Measurements from ENCODE around the gene RSPH9.
"Not testable (repeated sequence)": the region's sequence is repeated elsewhere in the genome, so short reads cannot be mapped to it uniquely, and the experiment has no call there.

RSPH9 gene

GRCh38 chr6:43629104-43629504 is 15.7 kb upstream of the RSPH9 start, which contains the start of gene GTPBP2:
TSS of gene GTPBP2 (minus strand) at chr6:43629264. CDS start at chr6:43629162, 102 bp downstream.
- DNase-seq (ENCODE audit: low spot score), result peak; percentile 100

GRCh38 chr6:43629505-43630300 is 15.1 kb upstream of the RSPH9 start:
- DNase-seq (ENCODE audit: low spot score), result peak; percentile 94

- DNase-seq (ENCODE audit: low spot score), result no peak
Measured at GRCh38 chr6:43630980-43631619, 13.7 kb upstream of the RSPH9 start.

- DNase-seq (ENCODE audit: low spot score), result not testable (repeated sequence)
Measured at GRCh38 chr6:43633002-43633401, 11.8 kb upstream of the RSPH9 start.

- no peak for DNase-seq (ENCODE audit: low spot score)
Measured at GRCh38 chr6:43634702-43635303, 10.0 kb upstream of the RSPH9 start.

- peak; percentile 87 for DNase-seq (ENCODE audit: low spot score)
Measured at GRCh38 chr6:43635387-43636307, 9.2 kb upstream of the RSPH9 start, which contains the start of gene MAD2L1BP. TSS of gene MAD2L1BP (plus strand) at chr6:43635840. CDS start at chr6:43635876, 36 bp downstream.

GRCh38 chr6:43636308-43636659 is 8.6 kb upstream of the RSPH9 start:
- DNase-seq (ENCODE audit: low spot score), result no peak

GRCh38 chr6:43639984-43640800 is 4.6 kb upstream of the RSPH9 start:
- DNase-seq (ENCODE audit: low spot score), result no peak

DNA sequence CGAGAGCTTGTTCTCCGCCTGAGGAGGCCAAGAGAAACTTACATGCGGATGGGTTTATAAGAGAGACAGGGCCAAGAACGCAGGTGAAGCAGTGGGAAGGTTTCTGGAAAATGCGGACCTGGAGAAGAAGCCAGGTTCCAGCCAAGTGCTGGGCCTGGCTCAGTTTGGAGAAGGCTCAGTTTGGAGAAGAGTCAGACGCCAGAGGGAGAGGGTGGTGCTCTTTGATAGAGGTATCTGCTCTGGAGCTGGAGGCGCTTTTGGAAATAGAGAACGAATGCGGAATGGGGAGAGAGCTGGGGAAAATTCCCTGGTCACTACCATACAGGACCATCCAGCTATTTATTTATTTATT is 753 bp downstream of the RSPH9 start:
- no peak for DNase-seq (ENCODE audit: low spot score)

DNA sequence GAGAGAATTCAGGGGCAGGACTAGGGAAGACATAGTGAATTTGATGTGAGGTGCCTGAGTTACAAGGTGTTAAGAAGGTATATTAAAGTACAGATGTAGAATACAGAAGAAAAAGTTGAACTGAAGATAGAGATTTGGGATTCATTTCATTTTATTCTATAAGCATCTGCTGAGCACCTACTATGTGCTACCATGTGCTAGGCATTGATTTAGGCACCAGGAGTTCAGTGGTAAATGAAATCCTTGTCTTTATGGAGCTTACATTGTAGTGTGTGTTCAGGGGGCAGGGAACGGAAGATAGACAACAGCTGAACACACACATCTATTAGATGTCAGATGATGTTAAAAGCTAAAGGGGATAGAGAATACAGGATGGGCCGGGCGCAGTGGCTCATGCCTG is 2.8 kb downstream of the RSPH9 start:
- DNase-seq (ENCODE audit: low spot score), result no peak

DNA sequence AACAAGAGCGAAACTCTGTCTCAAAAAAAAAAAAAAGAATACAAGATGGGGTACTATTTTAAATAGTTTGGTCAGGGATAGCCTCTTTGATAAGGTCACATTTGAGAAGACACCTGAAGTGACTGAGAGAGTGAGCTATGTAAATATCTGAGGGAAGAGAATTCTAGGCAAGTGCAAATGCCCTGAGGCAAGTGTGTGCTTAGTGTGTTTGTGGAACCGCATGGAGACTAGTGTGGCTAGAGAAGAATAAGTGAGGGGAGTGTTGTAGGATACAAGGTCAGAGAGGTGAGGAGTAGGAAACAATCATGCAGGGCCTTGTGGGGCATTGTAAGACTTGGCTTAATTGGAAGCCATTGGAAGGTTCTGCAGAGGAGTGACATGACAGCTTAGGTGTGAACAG is 3.4 kb downstream of the RSPH9 start:
- no peak for DNase-seq (ENCODE audit: low spot score)

DNA sequence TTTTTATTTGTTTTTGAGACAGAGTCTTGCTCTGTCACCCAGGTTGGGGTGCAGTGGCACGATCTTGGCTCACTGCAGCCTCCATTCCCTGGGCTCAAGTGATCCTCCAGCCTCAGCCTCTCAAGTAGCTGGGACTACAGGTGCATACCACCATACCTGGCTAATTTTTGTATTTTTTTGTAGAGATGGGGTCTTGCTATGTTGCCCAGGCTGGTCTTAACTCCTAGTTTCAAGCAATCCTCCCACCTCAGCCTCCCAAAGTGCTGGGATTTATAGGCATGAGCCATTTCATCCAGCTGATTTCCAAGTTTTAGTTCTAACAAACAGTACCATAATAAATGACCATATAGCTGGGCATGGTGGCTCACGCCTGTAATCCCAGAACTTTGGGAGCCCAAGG is 8.0 kb downstream of the RSPH9 start:
- not testable (repeated sequence) for DNase-seq (ENCODE audit: low spot score)

DNA sequence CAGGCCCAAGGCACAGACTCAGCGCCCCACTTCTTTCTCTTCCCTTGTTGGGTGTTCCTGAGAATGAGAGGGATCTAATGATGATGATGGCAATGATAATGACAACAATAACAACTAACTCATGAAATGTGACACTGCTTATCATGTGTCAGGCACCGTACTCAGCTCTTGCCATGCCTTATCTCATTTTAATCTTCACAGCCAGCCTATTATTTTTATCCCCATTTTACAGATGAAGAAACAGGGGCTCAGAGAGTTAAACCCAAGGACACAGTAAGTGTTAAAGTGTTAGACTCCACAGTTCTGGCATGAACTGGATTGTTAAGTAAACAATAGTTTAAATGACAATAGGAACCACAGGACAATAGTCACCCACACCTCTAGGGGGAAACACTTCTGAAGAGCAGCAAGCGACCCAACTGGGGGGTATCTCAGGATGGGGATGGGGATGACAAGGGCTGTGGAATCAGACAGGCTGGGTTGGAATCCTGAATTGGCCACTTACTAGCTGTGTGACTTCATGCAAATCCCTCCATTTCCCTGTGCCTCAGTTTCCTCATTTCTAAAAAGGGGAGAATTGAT is 12.5 kb downstream of the RSPH9 start:
- DNase-seq (ENCODE audit: low spot score), result no peak

DNA sequence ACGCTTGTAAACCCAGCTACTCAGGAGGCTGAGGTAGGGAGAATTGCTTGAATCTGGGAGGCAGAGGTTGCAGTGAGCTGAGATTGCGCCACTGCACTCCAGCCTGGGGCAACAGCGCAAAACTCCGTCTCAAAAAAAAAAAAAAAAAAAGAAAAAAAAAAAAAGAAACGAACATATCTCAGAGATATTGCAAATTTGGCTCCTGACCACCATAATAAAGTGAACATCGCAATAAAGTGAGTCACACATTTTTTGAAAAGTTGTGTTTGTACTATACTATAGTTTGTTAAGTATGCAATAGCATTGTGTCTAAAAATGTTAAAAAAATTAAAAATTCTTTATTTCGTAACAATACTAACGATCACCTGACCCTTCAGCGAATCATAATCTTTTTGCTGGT is 13.3 kb downstream of the RSPH9 start:
- no peak for DNase-seq (ENCODE audit: low spot score)

DNA sequence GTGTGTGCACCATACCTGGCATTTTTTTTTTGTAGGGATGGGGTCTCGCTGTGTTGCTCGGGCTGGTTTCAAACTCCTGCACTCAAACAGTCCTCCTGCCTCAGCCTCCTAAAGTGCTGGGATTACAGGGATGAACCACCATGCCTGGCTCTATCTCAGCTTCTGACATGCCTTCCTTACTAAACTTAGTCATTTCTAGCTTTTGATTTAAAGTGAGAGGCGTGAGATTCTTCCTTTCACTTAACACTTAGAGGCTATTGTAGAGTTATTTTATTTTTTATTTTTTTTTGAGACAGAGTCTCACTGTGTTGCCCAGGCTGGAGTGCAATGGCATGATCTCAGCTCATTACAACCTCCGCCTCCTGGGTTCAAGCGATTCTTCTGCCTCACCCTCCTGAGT is 18.1 kb downstream of the RSPH9 start:
- DNase-seq (ENCODE audit: low spot score), result not testable (repeated sequence)

- no peak for DNase-seq (ENCODE audit: low spot score)
Measured at GRCh38 chr6:43665376-43665775, 20.5 kb downstream of the RSPH9 start.

DNA sequence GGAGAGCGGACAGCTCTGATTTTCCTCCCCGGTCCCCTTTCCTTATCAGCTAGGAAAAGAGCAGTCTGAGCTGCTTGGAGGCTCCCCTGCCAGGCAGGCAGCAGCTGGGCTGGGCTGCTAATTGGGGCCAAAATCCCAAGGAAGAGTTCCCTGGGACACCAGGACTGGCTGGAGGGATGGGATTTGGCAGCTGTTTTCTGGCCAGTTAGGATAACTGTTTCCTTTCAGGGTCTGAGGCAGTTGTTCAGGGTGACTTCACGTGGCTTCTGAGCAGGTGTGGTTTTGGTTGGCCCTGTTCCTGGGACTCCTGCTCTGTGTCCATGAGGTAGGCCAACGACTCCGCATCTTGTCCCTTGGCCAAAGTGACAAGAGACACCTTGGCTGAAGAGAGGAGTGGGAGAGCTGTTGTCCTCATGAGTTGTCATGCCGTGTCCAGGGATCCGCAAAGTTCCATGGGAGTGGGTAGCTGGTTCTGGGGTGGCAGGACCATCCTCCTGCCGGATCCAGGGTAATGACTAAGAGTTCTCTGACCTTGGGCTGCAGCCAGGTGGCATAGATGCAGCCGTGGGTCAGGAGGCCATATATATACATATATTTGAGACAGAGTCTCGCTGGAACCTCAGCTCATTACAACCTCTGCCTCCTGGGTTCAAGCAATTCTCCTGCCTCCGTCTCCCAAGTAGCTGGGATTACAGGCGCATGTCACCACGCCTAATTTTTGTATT is 21.5 kb downstream of the RSPH9 start:
- DNase-seq (ENCODE audit: low spot score), result no peak

DNA sequence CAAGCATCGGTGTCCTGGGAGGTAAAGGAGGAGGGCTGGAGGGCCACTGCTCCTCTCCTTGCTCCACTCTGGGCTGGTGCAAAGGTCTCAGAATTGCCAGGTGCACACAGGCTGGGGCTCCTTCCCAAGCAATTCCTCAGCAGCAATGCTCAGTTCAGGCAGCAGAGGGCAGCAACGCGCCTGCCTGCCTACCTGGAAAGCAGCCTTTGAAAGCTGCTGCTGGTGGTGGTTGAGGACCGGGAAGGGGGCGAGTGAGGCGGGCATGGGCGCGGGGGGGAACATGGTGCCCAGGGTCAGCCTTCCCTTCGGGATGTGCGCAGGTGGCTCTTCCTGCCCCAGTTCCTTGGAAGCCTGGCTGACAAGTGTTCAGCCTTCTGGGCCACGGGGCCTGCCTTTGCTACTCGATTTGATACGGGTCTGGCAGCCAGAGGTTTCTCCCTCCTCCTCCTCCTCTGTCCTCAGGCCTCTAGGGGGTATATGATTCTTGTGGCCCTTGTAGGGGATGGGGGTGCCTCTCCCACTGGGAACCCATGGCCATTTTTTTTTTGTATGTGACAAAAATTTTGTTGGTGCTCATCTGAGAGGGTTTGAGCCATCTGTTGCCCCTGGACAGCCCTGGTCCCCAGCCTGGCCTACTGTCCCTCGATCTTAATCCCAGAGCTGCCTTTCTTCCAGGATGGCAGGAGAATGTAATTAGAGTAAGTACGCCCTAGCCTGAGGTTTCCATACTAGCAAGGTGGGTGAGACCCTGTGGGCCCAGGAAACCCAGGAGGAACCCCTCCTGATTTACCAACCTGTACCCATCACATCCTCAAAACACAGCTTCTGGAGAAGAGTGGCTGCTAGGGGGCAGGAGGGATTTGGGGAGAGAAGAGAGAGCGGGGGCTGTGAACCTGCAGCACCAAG is 22.7 kb downstream of the RSPH9 start:
- peak; percentile 88 for DNase-seq (ENCODE audit: low spot score)

All from Ammon's horn (tissue), 1 donor.